IPS DF 6.9 (cell line): ENCODE measurements around the gene FIGN.

Source experiments
- DNase-seq: peaks from one replicate; pipeline ENCODE4 v3.0.0-alpha.2; 2013; ENCODE audit warnings: low read depth, low spot score
- H3K27ac ChIP-seq: one replicate; pipeline ENCODE4 v1.5.1; 2013; ENCODE audit warnings: low read length, control low read depth
- H3K27me3 ChIP-seq: 2 replicates; pipeline ENCODE4 v1.6.1; 2013; ENCODE audit warnings: mild to moderate bottlenecking, low read length; ENCODE audit not compliant: control insufficient read depth, insufficient read depth
- H3K36me3 ChIP-seq: 2 replicates; pipeline ENCODE4 v1.6.1; 2013; ENCODE audit warnings: low read length; ENCODE audit not compliant: control insufficient read depth, insufficient read depth
- H3K4me1 ChIP-seq: 2 replicates; pipeline ENCODE4 v1.6.1; 2013; ENCODE audit warnings: low read length; ENCODE audit not compliant: control insufficient read depth, insufficient read depth
- H3K4me3 ChIP-seq: 2 replicates; pipeline ENCODE4 v1.5.1; 2013; ENCODE audit warnings: mild to moderate bottlenecking, low read length
- H3K9me3 ChIP-seq: 2 replicates; pipeline ENCODE4 v1.6.1; 2013; ENCODE audit warnings: low read length, inconsistent platforms; ENCODE audit not compliant: control insufficient read depth, insufficient read depth
- WGBS: extraction: QIAGEN DNeasy Blood & Tissue Kit; methylation state at CpG from one replicate; pipeline ENCODE4 v1.1.7; 2013; ENCODE audit warnings: mixed read lengths, missing lambda C conversion rate; ENCODE audit not compliant: insufficient read length, insufficient coverage; 5-methylcytosine and 5-hydroxymethylcytosine counted together

The FIGN gene

GRCh38 chr2:163767097-163767496, 31.3 kb upstream of the FIGN start:
- no CpG with 5 or more reads among the region's 4 CpGs for WGBS
- H3K9me3 ChIP-seq = no peaks in the 10 kb centered on the region
- no peak overlapping the region for H3K27ac ChIP-seq
- H3K4me1 ChIP-seq = no peaks in the 10 kb centered on the region
- no peaks in the 10 kb centered on the region for H3K27me3 ChIP-seq
- no peak overlapping the region for H3K4me3 ChIP-seq
- no peaks in the 10 kb centered on the region for H3K36me3 ChIP-seq
- no peak for DNase-seq

- Histone ChIP-seq H3K9me3 (no peaks in the 10 kb centered on the region), H3K27me3 (no peaks in the 10 kb centered on the region), H3K36me3 (no peaks in the 10 kb centered on the region), H3K27ac (no peak overlapping the region), H3K4me1 (no peaks in the 10 kb centered on the region), H3K4me3 (no peak overlapping the region)
- no peak for DNase-seq
- WGBS = no CpG with 5 or more reads among the region's 3 CpGs
Measured at GRCh38 chr2:163764566-163764965, 28.8 kb upstream of the FIGN start.

GRCh38 chr2:163759013-163759412, 23.2 kb upstream of the FIGN start:
- no CpG with 5 or more reads among the region's 2 CpGs for WGBS
- Histone ChIP-seq H3K4me1 (no peaks in the 10 kb centered on the region; the same call in 1 of the 2 replicates), H3K4me3 (no peak overlapping the region), H3K36me3 (no peaks in the 10 kb centered on the region), H3K9me3 (no peaks in the 10 kb centered on the region), H3K27ac (no peak overlapping the region), H3K27me3 (no peaks in the 10 kb centered on the region)
- DNase-seq = no peak

- no peak for DNase-seq
- WGBS = no CpG with 5 or more reads among the region's 1 CpG
Measured at GRCh38 chr2:163757814-163758213, 22.0 kb upstream of the FIGN start.

GRCh38 chr2:163756588-163756987, 20.8 kb upstream of the FIGN start:
- H3K27me3 ChIP-seq = no peaks in the 10 kb centered on the region
- H3K9me3 ChIP-seq = no peaks in the 10 kb centered on the region
- H3K4me3 ChIP-seq = no peak overlapping the region
- no peaks in the 10 kb centered on the region for H3K36me3 ChIP-seq
- no peak overlapping the region for H3K27ac ChIP-seq
- WGBS = no CpG with 5 or more reads among the region's 4 CpGs
- no peak for DNase-seq
- no peaks in the 10 kb centered on the region; the same call in 1 of the 2 replicates for H3K4me1 ChIP-seq

More at GRCh38 chr2:163757814-163758213, 22.0 kb upstream of the FIGN start:
- Histone ChIP-seq H3K27ac (no peak overlapping the region), H3K27me3 (no peaks in the 10 kb centered on the region), H3K36me3 (no peaks in the 10 kb centered on the region), H3K9me3 (no peaks in the 10 kb centered on the region), H3K4me1 (no peaks in the 10 kb centered on the region; the same call in 1 of the 2 replicates), H3K4me3 (no peak overlapping the region)

GRCh38 chr2:163755366-163755765, 19.6 kb upstream of the FIGN start:
- no peaks in the 10 kb centered on the region for H3K36me3 ChIP-seq
- no peak overlapping the region for H3K4me3 ChIP-seq
- no CpG with 5 or more reads among the region's 2 CpGs for WGBS
- DNase-seq = no peak
- no peak overlapping the region for H3K27ac ChIP-seq
- no peaks in the 10 kb centered on the region; the same call in 1 of the 2 replicates for H3K4me1 ChIP-seq
- no peaks in the 10 kb centered on the region for H3K9me3 ChIP-seq
- no peaks in the 10 kb centered on the region for H3K27me3 ChIP-seq

- Histone ChIP-seq H3K4me1 (no peaks in the 10 kb centered on the region; the same call in 1 of the 2 replicates), H3K36me3 (no peaks in the 10 kb centered on the region), H3K27ac (no peak overlapping the region), H3K27me3 (no peaks in the 10 kb centered on the region), H3K9me3 (no peaks in the 10 kb centered on the region), H3K4me3 (no peak overlapping the region)
- no peak for DNase-seq
- WGBS = no CpG with 5 or more reads among the region's 2 CpGs
Measured at GRCh38 chr2:163753726-163754125, 17.9 kb upstream of the FIGN start.

- Histone ChIP-seq H3K9me3 (no peaks in the 10 kb centered on the region), H3K27ac (no peak overlapping the region), H3K4me3 (no peak overlapping the region), H3K36me3 (no peaks in the 10 kb centered on the region), H3K4me1 (no peaks in the 10 kb centered on the region), H3K27me3 (no peaks in the 10 kb centered on the region)
- WGBS = no CpG with 5 or more reads among the region's 5 CpGs
- no peak for DNase-seq
Measured at GRCh38 chr2:163752267-163752666, 16.5 kb upstream of the FIGN start.

GRCh38 chr2:163751696-163752095, 15.9 kb upstream of the FIGN start:
- DNase-seq = no peak
- no peak overlapping the region for H3K27ac ChIP-seq
- H3K4me3 ChIP-seq = no peak overlapping the region
- no peaks in the 10 kb centered on the region for H3K4me1 ChIP-seq
- H3K27me3 ChIP-seq = no peaks in the 10 kb centered on the region
- H3K36me3 ChIP-seq = no peaks in the 10 kb centered on the region
- no peaks in the 10 kb centered on the region for H3K9me3 ChIP-seq

- no peaks in the 10 kb centered on the region for H3K27me3 ChIP-seq
- no peak for DNase-seq
- H3K36me3 ChIP-seq = no peaks in the 10 kb centered on the region
- no peak overlapping the region for H3K4me3 ChIP-seq
- H3K27ac ChIP-seq = no peak overlapping the region
- no peaks in the 10 kb centered on the region for H3K4me1 ChIP-seq
- H3K9me3 ChIP-seq = no peaks in the 10 kb centered on the region
Measured at GRCh38 chr2:163748420-163748819, 12.6 kb upstream of the FIGN start.

GRCh38 chr2:163741435-163741834, 5.6 kb upstream of the FIGN start:
- WGBS = no CpG with 5 or more reads among the region's 5 CpGs
- Histone ChIP-seq H3K27ac (no peak overlapping the region), H3K4me3 (no peak overlapping the region), H3K9me3 (no peaks in the 10 kb centered on the region), H3K4me1 (no peaks in the 10 kb centered on the region), H3K36me3 (no peaks in the 10 kb centered on the region), H3K27me3 (no peaks in the 10 kb centered on the region)
- no peak for DNase-seq
